ENCODE measurements around the gene SLC15A1.
A peak's percentile ranks its signal among the peaks of the same experiment; 100 is the strongest.

The SLC15A1 gene

GRCh38 chr13:98690348-98691022 lies 62.0 kb downstream of the SLC15A1 start:
- no peak for DNase-seq

DNA sequence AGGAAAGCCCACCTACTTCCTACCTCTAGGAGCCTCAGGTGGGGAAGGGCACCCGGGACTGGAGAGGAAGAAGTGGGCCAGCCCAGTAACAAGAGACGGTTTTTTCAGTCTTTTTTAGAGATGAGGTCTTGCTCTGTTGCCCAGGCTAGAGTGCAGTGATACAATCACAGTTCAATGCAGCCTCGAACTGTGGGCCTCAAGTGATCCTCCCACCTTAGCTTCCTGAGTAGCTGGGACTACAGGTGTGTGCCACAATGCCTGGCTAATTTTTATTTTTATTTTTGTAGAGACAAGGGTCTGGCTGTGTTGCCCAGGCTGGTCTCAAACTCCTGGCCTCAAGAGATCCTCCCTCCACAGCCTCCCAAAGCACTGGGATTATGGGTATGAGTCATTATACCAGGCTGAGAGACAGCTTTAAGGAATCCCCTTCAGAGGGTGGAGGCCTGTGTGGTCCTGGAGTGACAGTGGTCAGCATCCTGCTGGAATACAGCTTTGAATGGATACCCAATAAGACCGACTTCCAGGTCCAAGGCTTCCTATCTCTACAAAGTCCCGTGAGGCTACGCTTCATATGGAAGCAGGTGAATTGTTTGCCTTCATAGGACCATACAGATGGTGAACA lies 63.0 kb downstream of the SLC15A1 start:
- no peak for DNase-seq

DNA sequence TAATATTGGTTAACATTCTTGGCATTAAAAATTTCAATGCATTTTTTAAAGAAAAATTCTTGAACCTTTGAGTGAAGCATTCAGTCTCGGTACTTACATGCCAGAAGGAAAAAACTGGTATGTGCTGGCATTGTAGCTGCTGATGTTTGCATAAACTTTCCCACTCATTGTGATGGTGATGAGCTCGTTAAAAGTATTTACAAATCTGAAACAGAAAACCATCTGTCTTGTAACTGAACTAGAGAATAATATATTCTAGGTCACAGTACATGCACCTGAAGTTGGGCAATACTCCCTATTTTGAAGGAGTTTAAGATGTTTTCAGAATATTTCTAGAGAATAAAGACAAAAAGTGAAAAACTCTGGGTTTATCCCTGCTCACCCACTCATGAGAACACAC lies 64.1 kb downstream of the SLC15A1 start:
- no peak for DNase-seq

GRCh38 chr13:98687319-98687718 lies 65.2 kb downstream of the SLC15A1 start:
- DNase-seq = no peak

GRCh38 chr13:98686270-98686669 lies 66.2 kb downstream of the SLC15A1 start:
- DNase-seq = no peak

GRCh38 chr13:98685146-98685545 lies 67.3 kb downstream of the SLC15A1 start:
- DNase-seq = no peak

- no peak for DNase-seq
Observed at GRCh38 chr13:98681049-98681448, 71.4 kb downstream of the SLC15A1 start.

- no peak for DNase-seq
Observed at GRCh38 chr13:98678741-98679140, 73.7 kb downstream of the SLC15A1 start.

DNA sequence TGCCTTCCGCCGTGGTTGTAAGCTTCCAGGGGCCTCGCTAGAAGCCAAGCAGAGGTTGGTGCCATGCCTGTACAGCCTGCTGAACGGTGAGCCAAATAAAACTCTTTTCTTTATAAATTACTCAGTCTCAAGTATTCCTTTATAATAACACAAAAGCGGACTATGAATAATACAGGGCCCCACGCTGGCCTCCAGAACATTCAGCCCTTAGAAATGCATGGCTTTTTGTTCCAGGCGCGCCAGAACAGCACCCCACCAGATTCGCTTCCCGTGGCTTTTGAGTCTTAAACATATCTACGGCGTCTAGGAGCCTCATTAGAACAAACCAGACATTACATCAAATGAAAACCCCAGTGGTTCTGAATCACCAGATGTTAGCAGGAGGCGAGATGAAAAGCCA lies 75.1 kb downstream of the SLC15A1 start:
- DNase-seq = peak; percentile 86

DNA sequence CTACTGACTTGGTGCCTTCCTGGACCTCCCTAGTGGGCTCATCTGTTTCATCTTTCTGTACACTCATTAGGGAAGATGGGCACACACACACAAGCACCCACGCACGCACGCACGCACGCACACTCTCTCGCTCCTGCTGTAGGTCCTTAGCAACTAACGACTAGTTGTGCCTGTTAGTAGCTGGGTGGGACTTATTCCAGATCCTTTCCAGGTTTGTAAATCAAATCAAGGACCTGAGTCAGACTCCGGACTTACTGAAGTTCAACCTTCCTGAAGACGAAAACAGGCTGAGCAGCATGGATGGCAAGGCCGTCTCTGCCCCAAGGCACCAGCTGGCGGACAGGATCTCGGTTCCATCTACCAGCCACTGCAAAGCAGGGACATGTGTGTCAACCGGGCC lies 76.2 kb downstream of the SLC15A1 start:
- no peak for DNase-seq

- no peak for DNase-seq
Observed at GRCh38 chr13:98675837-98676236, 76.6 kb downstream of the SLC15A1 start.

DNA sequence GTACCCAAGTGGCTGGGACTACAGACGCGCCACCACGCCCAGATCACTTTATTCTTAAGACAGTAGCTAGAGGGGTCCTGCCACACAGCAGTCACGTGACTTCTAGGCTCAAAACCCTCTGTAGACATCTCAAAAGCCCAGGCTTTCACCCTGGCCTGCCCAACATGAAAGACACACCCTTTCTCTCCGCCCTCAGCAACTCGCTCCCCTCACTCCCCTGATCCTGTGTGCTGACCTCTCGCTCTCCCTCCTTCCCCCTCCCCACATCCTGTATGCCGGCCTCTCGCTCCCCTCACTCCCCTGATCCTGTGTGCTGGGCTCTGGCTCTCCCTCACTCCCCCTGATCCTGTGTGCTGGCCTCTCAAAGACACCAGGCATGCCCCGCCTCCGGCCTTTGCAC lies 77.4 kb downstream of the SLC15A1 start:
- DNase-seq = no peak

DNA sequence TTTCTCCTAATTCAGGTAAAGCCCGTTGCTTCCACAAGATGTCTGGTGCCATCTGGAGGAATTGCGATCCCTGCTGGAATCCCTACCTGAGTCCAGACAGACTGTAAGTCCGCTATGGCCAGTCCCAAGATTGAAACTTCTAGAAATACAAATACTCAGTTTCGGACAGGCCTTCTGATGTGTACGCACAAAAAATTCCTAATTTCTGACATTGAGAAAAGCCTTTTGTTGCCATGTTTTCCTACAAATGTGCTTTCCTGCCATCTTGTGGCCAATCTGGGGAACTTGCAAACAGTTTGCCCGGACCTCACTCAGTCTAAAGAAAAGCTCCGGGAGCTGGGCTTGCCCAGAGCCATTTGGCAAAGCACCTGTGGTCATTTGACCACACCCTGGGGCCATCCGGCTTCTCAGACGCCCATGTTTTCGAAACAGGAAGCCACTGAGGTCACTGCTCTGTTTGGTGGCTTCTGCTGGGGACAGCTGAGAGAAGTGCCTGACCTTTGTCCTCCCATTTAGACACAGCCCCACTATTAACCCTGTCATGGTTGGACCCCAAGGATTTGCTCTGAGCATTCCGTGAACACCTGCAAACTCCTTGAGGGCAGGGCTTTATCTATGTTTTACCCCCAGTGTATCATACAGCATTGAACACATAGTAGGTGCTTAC lies 79.4 kb downstream of the SLC15A1 start:
- DNase-seq = peak; percentile 67

GRCh38 chr13:98668155-98668554 lies 84.3 kb downstream of the SLC15A1 start:
- DNase-seq = no peak

DNA sequence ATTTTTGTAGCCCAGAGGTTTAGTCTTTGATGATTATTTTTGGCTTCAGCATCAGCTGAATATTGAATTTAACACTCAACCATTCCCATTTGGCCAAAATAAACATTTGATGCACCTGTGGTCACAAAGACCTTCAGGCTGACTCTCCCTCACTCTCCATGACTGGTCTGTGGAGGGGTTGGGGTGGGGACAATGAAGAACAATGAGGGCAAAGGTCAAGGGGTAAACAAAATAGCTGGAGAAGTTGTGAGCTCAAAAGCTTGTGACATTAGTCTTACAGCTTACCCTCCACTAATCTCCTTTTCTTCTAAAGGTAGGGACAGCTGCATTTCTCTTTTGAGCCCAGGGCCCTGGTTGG lies 86.9 kb downstream of the SLC15A1 start:
- no peak for DNase-seq

GRCh38 chr13:98664924-98665637 lies 87.4 kb downstream of the SLC15A1 start:
- DNase-seq = peak; percentile 18

DNA sequence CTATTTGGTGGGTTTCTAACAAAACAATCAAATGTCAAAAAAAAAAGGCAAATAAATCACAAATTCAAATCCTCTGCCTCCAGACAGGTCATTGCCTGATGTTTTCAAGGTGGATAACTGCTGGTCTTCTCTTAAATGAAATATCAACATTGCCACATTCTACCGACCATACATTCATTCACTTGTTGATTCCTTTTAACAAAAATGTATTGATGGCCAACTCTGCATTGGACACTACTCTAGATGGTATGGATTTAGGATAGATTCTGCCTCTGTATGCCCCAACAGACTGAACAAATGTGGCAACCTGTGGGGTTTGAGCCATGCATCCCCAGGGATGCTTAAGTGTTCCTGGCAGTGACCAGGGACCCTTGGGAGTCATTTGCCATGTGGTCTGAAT lies 88.0 kb downstream of the SLC15A1 start:
- DNase-seq = no peak

GRCh38 chr13:98664047-98664446 lies 88.4 kb downstream of the SLC15A1 start:
- DNase-seq = peak; percentile 48

- DNase-seq = peak; percentile 24
Observed at GRCh38 chr13:98658131-98658530, 94.3 kb downstream of the SLC15A1 start.

- peak; percentile 31 for DNase-seq
Observed at GRCh38 chr13:98657506-98658085, 94.9 kb downstream of the SLC15A1 start.

DNA sequence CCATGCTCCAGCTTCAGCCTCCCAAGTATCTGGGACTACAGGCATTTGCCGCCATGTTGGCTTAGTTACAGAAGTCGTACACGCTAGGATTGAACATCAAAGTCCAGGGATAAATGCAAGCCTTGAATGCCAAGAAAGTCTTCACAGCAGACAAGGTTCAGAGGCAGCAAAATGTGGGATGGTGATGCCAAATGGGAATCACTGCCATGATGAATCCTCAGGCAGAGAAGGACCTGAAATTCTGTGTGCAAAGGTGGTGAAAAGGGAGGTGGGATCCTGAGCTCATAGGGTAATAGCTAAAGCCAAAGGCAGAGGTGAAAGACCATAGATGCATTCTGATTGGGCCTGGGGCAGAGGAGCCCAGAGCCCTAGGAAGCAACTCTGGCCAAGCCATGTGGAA lies 96.2 kb downstream of the SLC15A1 start:
- no peak for DNase-seq

DNA sequence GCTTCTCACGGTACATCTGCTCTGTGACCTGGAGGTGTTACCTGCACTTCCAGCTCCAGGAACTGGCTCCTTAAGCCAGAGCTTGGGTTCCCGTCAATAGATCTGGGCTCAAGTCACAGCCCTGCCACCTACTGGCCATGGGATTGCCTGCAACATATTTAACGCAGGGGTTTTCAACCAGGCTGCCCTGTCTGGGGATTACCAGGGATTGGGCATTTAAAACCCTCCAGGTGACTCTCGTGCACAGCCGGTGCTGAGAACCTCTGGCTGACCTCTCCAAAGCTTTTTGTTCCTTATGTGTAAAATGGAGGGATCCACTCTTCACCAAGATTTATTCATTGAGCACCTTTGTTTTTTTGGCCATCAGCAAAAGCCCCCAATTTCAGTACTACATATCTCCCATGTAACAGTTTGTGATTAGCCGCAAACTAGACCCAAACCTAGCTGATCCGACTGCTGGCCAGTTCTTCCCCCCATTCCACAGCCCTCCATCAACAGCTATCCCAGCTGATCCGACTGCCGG lies 98.9 kb downstream of the SLC15A1 start:
- peak; percentile 67 for DNase-seq
